Progenitor cell of endocrine pancreas (in vitro differentiated cells): ENCODE results near the gene CPE. TPM values are rescaled to one million over a fixed set of nuclear protein-coding genes. Genes with fewer than 3 reads are reported as not detected.

ENCODE experiments used
- DNase-seq: peaks from one replicate; pipeline ENCODE4 v3.0.0; 2021; ENCODE audit warnings: low spot score; ENCODE audit not compliant: unreplicated experiment
- H3K27ac Mint-ChIP-seq: 2 replicates; pipeline ENCODE4 v1.8.0; 2021; ENCODE audit warnings: mild to moderate bottlenecking, moderate library complexity, mixed read lengths
- H3K27me3 Mint-ChIP-seq: 2 replicates; pipeline ENCODE4 v1.8.0; 2021; ENCODE audit warnings: mixed read lengths
- H3K36me3 Mint-ChIP-seq: 2 replicates; pipeline ENCODE4 v1.8.0; 2022; ENCODE audit warnings: mixed read lengths; ENCODE audit not compliant: insufficient read depth
- H3K4me1 Mint-ChIP-seq: 2 replicates; pipeline ENCODE4 v1.8.0; 2021; ENCODE audit warnings: low read depth, mixed read lengths
- H3K4me3 Mint-ChIP-seq: 2 replicates; pipeline ENCODE4 v1.8.0; 2021; ENCODE audit warnings: low read depth, mild to moderate bottlenecking, moderate library complexity, mixed read lengths
- H3K9me3 Mint-ChIP-seq: 2 replicates; pipeline ENCODE4 v1.8.0; 2021; ENCODE audit warnings: low read depth, mixed read lengths
- CTCF ChIP-seq: fragments of 200-600 bp; sonication (generic); IDR thresholded peaks from one replicate; pipeline ENCODE4 v1.5.0; 2021; ENCODE audit warnings: antibody characterized with exemption, mild to moderate bottlenecking; ENCODE audit not compliant: unreplicated experiment
- total RNA-seq: library from RNA; stranded (reverse); gene quantifications from 2 replicates; pipeline ENCODE4 v1.2.1, GENCODE V29; 2021

Gene CPE
- total RNA-seq, 1 donor from 2014 or later, result 129 TPM

DNA sequence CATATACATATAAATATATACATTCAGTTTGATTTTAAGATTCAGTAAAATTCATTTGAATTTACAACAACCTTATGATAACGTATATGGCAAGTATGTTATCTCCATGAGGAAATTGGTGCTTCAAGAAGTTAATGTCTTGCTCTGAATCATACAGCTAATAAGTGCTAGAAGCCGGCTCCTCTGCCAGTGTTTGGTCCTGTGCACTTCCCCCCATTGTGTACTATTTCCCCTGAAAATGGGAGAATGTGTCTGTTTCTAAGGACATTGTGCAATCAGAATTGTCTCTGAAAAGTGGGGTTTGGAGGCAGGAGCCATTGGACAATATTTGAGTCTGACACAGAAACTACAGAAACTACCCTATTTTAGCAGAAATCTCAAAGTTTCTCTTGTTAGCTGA, 135.9 kb downstream of the CPE start:
- H3K9me3 Mint-ChIP-seq, result no peaks in the 10 kb centered on the region
- no peak overlapping the region for H3K27ac Mint-ChIP-seq
- no peak for TF ChIP-seq CTCF
- H3K4me1 Mint-ChIP-seq, result no peaks in the 10 kb centered on the region
- DNase-seq, result no peak
- no peak overlapping the region for H3K4me3 Mint-ChIP-seq
- H3K27me3 Mint-ChIP-seq, result no peaks in the 10 kb centered on the region
- no peaks in the 10 kb centered on the region for H3K36me3 Mint-ChIP-seq

DNA sequence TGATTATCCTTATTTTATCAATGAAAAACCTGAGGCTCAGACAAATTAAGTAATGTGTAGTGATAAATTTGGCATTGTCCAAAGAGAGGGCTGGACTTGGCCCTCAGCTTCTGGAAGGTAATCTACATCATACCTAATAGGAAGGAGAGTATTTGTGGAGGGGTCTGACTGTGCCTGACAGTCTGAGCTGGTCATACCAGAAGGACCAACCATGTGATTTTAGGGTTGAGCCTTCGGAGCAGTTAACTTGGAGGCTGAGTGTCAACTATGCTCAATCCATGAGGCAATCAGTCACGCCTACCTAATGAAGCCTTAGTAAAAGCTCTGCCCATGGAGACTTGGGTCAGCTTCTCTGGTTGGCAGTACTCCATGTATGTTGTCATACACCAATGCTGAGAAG, 136.4 kb downstream of the CPE start:
- TF ChIP-seq CTCF, result no peak
- no peak overlapping the region for H3K4me3 Mint-ChIP-seq
- H3K9me3 Mint-ChIP-seq, result no peaks in the 10 kb centered on the region
- H3K36me3 Mint-ChIP-seq, result no peaks in the 10 kb centered on the region
- H3K27ac Mint-ChIP-seq, result no peak overlapping the region
- no peaks in the 10 kb centered on the region for H3K27me3 Mint-ChIP-seq
- DNase-seq, result no peak
- H3K4me1 Mint-ChIP-seq, result no peaks in the 10 kb centered on the region

DNA sequence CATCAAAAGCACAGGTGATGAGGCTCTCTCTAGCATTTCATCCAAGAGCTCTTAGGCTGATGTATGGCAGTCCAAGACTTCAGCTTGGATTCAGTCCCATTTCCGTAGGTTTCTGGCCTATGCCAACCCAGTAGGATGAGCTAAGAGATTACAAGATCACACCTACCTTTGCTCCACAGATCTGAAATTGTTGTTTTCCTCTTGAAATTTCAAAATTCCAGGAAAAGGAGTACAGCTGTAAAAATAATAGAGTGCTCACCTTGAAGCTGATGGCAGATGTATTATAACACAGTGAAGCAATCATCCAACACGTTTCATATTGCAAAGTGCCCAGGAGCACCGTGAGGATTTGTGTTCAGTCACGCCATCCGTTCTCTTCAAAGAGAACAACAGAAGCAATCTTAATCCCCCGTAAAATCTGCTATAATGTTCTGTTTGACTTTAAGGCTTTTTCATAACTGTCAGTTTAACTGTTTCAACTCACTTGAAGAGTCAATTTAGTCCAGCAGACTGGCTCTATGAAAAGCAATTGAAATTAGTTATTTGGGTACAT, 137.5 kb downstream of the CPE start:
- H3K4me1 Mint-ChIP-seq, result no peaks in the 10 kb centered on the region
- no peaks in the 10 kb centered on the region for H3K27me3 Mint-ChIP-seq
- DNase-seq, result no peak

DNA sequence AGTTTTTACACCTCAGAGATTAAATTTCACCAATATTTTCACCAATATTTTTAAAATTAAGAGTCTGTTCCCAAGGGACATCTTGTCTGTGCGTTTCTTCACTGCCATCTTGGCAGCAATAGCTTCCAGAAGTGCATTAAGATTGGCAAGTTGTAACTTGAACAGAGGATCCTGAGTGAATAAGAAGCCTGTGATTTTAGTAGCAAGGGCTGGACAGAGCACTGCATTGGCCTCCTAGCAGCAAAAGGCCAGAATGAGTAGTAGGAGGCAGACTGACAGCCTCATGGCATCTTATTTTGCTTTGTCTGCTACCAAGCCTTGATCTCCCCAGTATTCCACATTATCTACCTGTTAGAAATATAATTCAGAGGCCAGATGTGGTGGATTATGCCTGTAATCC, 138.4 kb downstream of the CPE start:
- Mint-ChIP-seq H3K4me1 (no peaks in the 10 kb centered on the region), H3K36me3 (no peaks in the 10 kb centered on the region), H3K9me3 (no peaks in the 10 kb centered on the region), H3K27me3 (no peaks in the 10 kb centered on the region), H3K4me3 (no peak overlapping the region), H3K27ac (no peak overlapping the region)
- TF ChIP-seq CTCF, result no peak
- DNase-seq, result no peak

More for the DNA sequence above, 137.5 kb downstream of the CPE start:
- H3K27ac Mint-ChIP-seq, result no peak overlapping the region
- H3K36me3 Mint-ChIP-seq, result no peaks in the 10 kb centered on the region
- no peak overlapping the region for H3K4me3 Mint-ChIP-seq
- no peaks in the 10 kb centered on the region for H3K9me3 Mint-ChIP-seq
- TF ChIP-seq CTCF, result no peak

DNA sequence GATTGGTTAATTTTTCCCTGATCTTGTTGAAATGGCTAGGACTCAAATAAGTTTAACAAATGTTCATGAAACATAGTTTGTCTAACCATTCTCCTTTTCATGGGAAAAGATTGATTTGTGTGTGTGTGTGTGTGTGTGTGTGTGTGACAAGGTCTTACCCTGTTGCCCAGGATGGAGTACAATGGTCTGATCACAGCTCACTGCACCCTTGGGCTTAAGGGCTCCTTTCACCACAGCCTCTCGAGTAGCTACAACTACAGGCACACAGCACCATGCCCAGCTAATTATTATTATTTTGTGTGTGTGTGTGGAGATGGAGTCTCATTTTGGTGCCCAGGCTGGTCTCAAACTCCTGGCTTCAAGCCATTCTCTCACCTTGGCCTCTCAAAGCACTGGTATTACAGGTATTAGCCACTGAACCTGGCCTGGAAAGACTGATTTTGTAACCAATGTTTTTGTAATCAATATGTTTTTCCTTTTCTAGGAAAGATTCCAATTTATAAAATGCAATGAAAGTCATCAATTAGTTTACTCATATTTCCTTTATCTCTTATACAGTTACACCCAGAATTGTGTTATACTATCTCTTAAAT, 139.3 kb downstream of the CPE start:
- Mint-ChIP-seq H3K4me3 (no peak overlapping the region), H3K27ac (no peak overlapping the region), H3K4me1 (no peaks in the 10 kb centered on the region), H3K27me3 (no peaks in the 10 kb centered on the region), H3K9me3 (no peaks in the 10 kb centered on the region), H3K36me3 (no peaks in the 10 kb centered on the region)
- TF ChIP-seq CTCF, result no peak
- DNase-seq, result no peak
